ENCODE results near the gene DCAF11.

DNA sequence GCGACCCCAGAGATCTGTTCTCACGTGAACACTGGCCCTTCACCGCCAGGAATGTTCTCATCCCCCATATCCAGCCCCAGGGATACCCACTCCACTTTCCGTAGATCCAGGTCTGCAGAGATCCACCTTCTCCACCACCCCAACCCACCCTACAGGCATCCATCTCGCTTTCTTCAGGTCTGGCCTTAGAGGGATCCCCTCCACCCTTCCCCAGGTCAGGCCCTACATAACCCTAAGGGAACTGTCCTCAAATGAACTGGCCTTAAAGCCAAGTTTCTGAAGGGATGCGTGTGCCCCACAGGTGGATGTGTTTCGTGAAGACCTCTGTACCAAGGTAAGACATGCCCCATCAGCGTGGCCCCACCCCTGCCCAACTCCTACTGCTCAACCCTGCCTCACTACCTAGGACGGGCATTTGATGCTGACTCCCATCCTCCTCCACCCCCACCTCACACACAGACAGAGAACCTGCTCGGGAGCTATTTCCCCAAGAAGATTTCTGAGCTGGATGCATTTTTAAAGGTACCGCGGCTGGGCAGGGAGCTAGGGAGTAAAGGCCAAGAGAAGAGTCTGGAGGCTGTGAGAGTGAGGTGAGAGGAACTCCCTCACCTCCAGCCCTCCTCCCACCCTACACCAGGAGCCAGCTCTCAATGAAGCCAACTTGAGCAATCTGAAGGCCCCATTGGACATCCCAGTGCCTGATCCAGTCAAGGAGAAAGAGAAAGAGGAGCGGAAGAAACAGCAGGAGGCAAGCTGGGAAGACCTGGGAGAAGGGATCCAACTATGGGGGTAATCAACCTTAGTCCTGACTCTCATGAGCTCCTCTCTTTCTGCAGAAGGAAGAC lies 22.3 kb downstream of the DCAF11 start:
- TF ChIP-seq, protein P1, sequence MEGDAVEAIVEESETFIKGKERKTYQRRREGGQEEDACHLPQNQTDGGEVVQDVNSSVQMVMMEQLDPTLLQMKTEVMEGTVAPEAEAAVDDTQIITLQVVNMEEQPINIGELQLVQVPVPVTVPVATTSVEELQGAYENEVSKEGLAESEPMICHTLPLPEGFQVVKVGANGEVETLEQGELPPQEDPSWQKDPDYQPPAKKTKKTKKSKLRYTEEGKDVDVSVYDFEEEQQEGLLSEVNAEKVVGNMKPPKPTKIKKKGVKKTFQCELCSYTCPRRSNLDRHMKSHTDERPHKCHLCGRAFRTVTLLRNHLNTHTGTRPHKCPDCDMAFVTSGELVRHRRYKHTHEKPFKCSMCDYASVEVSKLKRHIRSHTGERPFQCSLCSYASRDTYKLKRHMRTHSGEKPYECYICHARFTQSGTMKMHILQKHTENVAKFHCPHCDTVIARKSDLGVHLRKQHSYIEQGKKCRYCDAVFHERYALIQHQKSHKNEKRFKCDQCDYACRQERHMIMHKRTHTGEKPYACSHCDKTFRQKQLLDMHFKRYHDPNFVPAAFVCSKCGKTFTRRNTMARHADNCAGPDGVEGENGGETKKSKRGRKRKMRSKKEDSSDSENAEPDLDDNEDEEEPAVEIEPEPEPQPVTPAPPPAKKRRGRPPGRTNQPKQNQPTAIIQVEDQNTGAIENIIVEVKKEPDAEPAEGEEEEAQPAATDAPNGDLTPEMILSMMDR (IDR thresholded peaks at IDR 0.05; ENCODE audit: insufficient read depth, low read length, poor library complexity, severe bottlenecking): no peak
- no peak for TF ChIP-seq EZH2phosphoT487 (conservative IDR thresholded peaks at IDR 0.05; ENCODE audit: low read length)
